ENCODE data around the gene ADGRF4.

Gene ADGRF4

GRCh38 chr6:47766445-47766844 is 68.1 kb downstream of the ADGRF4 start:
- DNase-seq (ENCODE audit: low read depth) = no peak
- TF ChIP-seq CTCF (IDR thresholded peaks at IDR 0.05; ENCODE audit: insufficient read depth, low read depth, low read length, missing control alignments) = no peak
- no peak overlapping the region for H3K4me3 ChIP-seq (ENCODE audit: low read length)

- TF ChIP-seq CTCF (IDR thresholded peaks at IDR 0.05; ENCODE audit: insufficient read depth, low read depth, low read length, missing control alignments) = no peak
- DNase-seq (ENCODE audit: low read depth) = no peak
- H3K4me3 ChIP-seq (ENCODE audit: low read length) = no peak overlapping the region
Observed at GRCh38 chr6:47767102-47767501, 68.7 kb downstream of the ADGRF4 start.

GRCh38 chr6:47769982-47770381 is 71.6 kb downstream of the ADGRF4 start:
- DNase-seq (ENCODE audit: low read depth) = peak; percentile 29

More at GRCh38 chr6:47769982-47770381, 71.6 kb downstream of the ADGRF4 start:
- no peak overlapping the region for H3K4me3 ChIP-seq (ENCODE audit: low read length)
- TF ChIP-seq CTCF (IDR thresholded peaks at IDR 0.05; ENCODE audit: insufficient read depth, low read depth, low read length, missing control alignments) = no peak

All from epithelial cell of esophagus (primary cell).